CD4-positive, alpha-beta T cell (primary cell): Measurements from ENCODE around the gene VAV1. TPM values are rescaled to one million over a fixed set of nuclear protein-coding genes. Genes with fewer than 3 reads are reported as not detected.

Experiments
- ATAC-seq: fragments of 200-7000 bp; cut with Tn5 transposase; one replicate; pipeline ENCODE4 v1.10.0; 2022; ENCODE audit warnings: mild to moderate bottlenecking; ENCODE audit not compliant: poor library complexity
- CTCF ChIA-PET: fragments of 350-600 bp; sonication (Branson Sonifier 250); formaldehyde crosslinking; loops from one replicate; lab custom pipeline; 2021; ENCODE audit warnings: antibody characterized with exemption, inconsistent platforms; lab: Charles Lee
- POLR2A ChIA-PET: fragments of 350-600 bp; sonication (Branson Sonifier 250); formaldehyde crosslinking; loops from one replicate; lab custom pipeline; 2021; ENCODE audit warnings: antibody characterized with exemption, inconsistent platforms; lab: Charles Lee
- DNase-seq, 14 experiments: peaks; one replicate each; pipeline ENCODE4 v3.0.0-alpha.2; 2013 to 2020; ENCODE audit warnings: mixed read lengths in 2 of 14
- H3K27ac ChIP-seq, 2 donors: one replicate each; pipeline versions ENCODE4 v1.5.1 to v1.7.0; 2013; ENCODE audit warnings: low read length in 2 of 2, low read depth in 1 of 2, mild to moderate bottlenecking in 1 of 2
- H3K27me3 ChIP-seq, 2 experiments: 1 replicate in 1 of 2; 2 replicates in 1 of 2; pipeline versions ENCODE4 v1.6.1 to v1.7.0; 2013; ENCODE audit warnings: low read length in 2 of 2, control low read depth in 1 of 2, mild to moderate bottlenecking in 1 of 2, moderate library complexity in 1 of 2; ENCODE audit not compliant: insufficient read depth in 2 of 2, control insufficient read depth in 1 of 2
- H3K36me3 ChIP-seq: one replicate; pipeline ENCODE4 v1.6.1; 2013; ENCODE audit warnings: low read length, control low read depth; ENCODE audit not compliant: insufficient read depth
- H3K4me1 ChIP-seq: one replicate; pipeline ENCODE4 v1.6.1; 2013; ENCODE audit warnings: low read length, control low read depth; ENCODE audit not compliant: insufficient read depth
- H3K4me3 ChIP-seq: one replicate; pipeline ENCODE4 v1.5.1; 2013; ENCODE audit warnings: mild to moderate bottlenecking, low read length, moderate library complexity
- H3K9me3 ChIP-seq, 2 experiments: 1 replicate in 1 of 2; 2 replicates in 1 of 2; pipeline versions ENCODE4 v1.6.1 to v1.7.0; 2013; ENCODE audit warnings: low read length in 2 of 2, mild to moderate bottlenecking in 2 of 2, control low read depth in 1 of 2, moderate library complexity in 1 of 2; ENCODE audit not compliant: control insufficient read depth in 1 of 2, insufficient read depth in 1 of 2
- H3K27ac Mint-ChIP-seq: one replicate; pipeline ENCODE4 v1.8.0; 2020; ENCODE audit warnings: mixed read lengths
- H3K27me3 Mint-ChIP-seq: one replicate; pipeline ENCODE4 v1.8.0; 2021; ENCODE audit warnings: mixed read lengths
- H3K36me3 Mint-ChIP-seq: one replicate; pipeline ENCODE4 v1.8.0; 2021; ENCODE audit warnings: low read depth, mixed read lengths
- H3K4me1 Mint-ChIP-seq: one replicate; pipeline ENCODE4 v1.8.0; 2021; ENCODE audit warnings: low read depth, mixed read lengths
- H3K4me3 Mint-ChIP-seq: one replicate; pipeline ENCODE4 v1.8.0; 2020; ENCODE audit warnings: mild to moderate bottlenecking, mixed read lengths
- H3K9me3 Mint-ChIP-seq: one replicate; pipeline ENCODE4 v1.8.0; 2020; ENCODE audit warnings: mixed read lengths
- intact Hi-C, 2 experiments: fragments of 100-400 bp; cut with DNase I in 1 of 2; cut with micrococcal nuclease in 1 of 2; formaldehyde crosslinking; loops; one replicate each; pipeline versions ENCODE4 v1.15.1 to v1.9.0; 2023 to 2025; cut with DNase I, micrococcal nuclease
- total RNA-seq, 174 experiments: library from RNA in 2 of 174; stranded (reverse) in 2 of 174; gene quantifications; one replicate each; pipeline ENCODE4 v1.2.3 and lab custom pipeline; 2021 to 2026
- TF ChIP-seq, protein P1 (sequence below): fragments of 200-600 bp; IDR thresholded peaks from one replicate; pipeline ENCODE4 v1.8.0; 2022; ENCODE audit warnings: antibody characterized with exemption, mild to moderate bottlenecking

The VAV1 gene
- total RNA-seq, 2 experiments from 2014 or later = 70.0 to 70.1 TPM

DNA sequence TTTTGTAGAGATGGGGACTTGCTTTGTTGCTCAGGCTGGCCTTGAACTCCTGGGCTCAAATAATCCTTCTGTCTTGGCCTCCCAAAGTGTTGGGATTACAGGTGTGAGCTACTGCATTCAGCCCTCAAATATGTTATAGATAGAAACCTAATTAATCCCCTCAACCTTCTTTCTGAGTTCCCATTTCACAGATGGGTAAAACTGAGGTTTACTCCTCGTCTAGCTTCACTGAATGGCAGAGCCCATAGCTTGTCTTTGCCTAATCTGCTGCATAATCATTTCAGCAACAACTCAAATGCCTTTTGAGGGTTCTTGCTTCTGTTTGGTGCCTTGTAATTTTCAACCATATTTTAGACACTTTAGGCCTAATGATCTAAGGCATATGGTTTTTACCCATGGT, 78.9 kb downstream of the VAV1 start:
- ChIA-PET POLR2A (interaction anchor here (0.7 kb wide), 1 partner anchor 58 kb away, joined by 3 read pairs; no protein-coding TSS in a partner anchor), CTCF (no interaction called here)
- Histone ChIP-seq H3K4me3 (no peak overlapping the region), H3K27me3 (no peaks in the 10 kb centered on the region), H3K9me3 (no peaks in the 10 kb centered on the region), H3K27ac (no peak overlapping the region), H3K4me1 (no peaks in the 10 kb centered on the region), H3K36me3 (peaks cover 85% of the 10 kb centered on the region)
- H3K4me1 Mint-ChIP-seq = no peaks in the 10 kb centered on the region
- H3K9me3 Mint-ChIP-seq = no peaks in the 10 kb centered on the region
- TF ChIP-seq, protein P1, sequence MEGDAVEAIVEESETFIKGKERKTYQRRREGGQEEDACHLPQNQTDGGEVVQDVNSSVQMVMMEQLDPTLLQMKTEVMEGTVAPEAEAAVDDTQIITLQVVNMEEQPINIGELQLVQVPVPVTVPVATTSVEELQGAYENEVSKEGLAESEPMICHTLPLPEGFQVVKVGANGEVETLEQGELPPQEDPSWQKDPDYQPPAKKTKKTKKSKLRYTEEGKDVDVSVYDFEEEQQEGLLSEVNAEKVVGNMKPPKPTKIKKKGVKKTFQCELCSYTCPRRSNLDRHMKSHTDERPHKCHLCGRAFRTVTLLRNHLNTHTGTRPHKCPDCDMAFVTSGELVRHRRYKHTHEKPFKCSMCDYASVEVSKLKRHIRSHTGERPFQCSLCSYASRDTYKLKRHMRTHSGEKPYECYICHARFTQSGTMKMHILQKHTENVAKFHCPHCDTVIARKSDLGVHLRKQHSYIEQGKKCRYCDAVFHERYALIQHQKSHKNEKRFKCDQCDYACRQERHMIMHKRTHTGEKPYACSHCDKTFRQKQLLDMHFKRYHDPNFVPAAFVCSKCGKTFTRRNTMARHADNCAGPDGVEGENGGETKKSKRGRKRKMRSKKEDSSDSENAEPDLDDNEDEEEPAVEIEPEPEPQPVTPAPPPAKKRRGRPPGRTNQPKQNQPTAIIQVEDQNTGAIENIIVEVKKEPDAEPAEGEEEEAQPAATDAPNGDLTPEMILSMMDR = no peak
- no peaks in the 10 kb centered on the region for H3K27me3 Mint-ChIP-seq
- DNase-seq (no peak), ATAC-seq (no peak)
- no peak overlapping the region for H3K4me3 Mint-ChIP-seq
- H3K36me3 Mint-ChIP-seq = peaks cover 82% of the 10 kb centered on the region
- peak overlapping the region; percentile 44 for H3K27ac Mint-ChIP-seq
- intact Hi-C loops = no loop called here

DNA sequence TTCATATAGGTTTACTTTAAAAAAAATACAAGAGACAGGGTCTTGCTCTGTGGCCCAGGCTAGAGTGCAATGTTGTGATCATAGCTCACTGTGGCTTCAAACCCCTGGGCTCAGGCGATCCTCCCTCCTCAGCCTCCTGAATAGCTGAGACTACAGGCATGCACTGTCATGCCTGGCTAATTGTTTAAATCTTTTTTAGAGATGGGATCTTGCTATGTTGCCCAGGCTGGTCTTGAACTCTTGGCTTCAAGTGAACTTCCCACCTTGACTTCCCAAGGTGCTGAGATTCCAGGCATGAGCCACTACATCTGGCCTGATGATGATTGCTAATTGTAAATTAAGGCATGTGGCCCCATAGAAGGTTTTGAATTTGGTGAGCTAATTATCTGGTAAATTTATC, 79.5 kb downstream of the VAV1 start:
- H3K36me3 Mint-ChIP-seq = peaks cover 88% of the 10 kb centered on the region
- H3K9me3 Mint-ChIP-seq = no peaks in the 10 kb centered on the region
- TF ChIP-seq, protein P1 = no peak
- peaks cover 88% of the 10 kb centered on the region for H3K36me3 ChIP-seq
- no peaks in the 10 kb centered on the region for H3K4me1 Mint-ChIP-seq
- H3K27ac ChIP-seq = no peak overlapping the region
- no peak overlapping the region for H3K27ac Mint-ChIP-seq
- H3K4me3 Mint-ChIP-seq = no peak overlapping the region
- no peaks in the 10 kb centered on the region for H3K9me3 ChIP-seq
- ChIA-PET CTCF (no interaction called here), POLR2A (no interaction called here)
- DNase-seq (no peak), ATAC-seq (no peak)
- intact Hi-C loops = no loop called here
- no peaks in the 10 kb centered on the region for H3K27me3 Mint-ChIP-seq
- no peaks in the 10 kb centered on the region for H3K27me3 ChIP-seq
- H3K4me3 ChIP-seq = no peak overlapping the region
- H3K4me1 ChIP-seq = no peaks in the 10 kb centered on the region

DNA sequence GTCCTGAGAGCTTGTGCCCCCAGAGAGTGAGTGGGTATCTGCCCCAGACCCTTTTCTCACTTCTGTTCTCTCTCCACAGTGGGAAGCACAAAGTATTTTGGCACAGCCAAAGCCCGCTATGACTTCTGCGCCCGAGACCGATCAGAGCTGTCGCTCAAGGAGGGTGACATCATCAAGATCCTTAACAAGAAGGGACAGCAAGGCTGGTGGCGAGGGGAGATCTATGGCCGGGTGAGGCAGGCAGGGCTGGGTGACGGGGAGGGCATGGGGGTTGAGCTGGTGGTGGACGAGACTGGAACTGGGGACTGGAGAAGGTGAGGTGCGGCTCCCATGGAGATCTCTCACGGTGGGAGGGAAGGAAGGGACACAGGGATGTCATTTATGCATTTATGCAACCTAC, 81.4 kb downstream of the VAV1 start:
- TF ChIP-seq, protein P1 = no peak
- H3K36me3 Mint-ChIP-seq = peaks cover 79% of the 10 kb centered on the region
- CTCF ChIA-PET = no interaction called here
- Histone ChIP-seq H3K36me3 (peaks cover 75% of the 10 kb centered on the region), H3K4me1 (no peaks in the 10 kb centered on the region), H3K27ac (no peak overlapping the region), H3K27me3 (no peaks in the 10 kb centered on the region), H3K4me3 (no peak overlapping the region), H3K9me3 (no peaks in the 10 kb centered on the region)
- H3K9me3 Mint-ChIP-seq = no peaks in the 10 kb centered on the region
- peak overlapping the region; percentile 77 for H3K27ac Mint-ChIP-seq
- H3K4me1 Mint-ChIP-seq = no peaks in the 10 kb centered on the region
- intact Hi-C loops = no loop called here
- no peak for DNase-seq
- no peak overlapping the region for H3K4me3 Mint-ChIP-seq
- no peaks in the 10 kb centered on the region for H3K27me3 Mint-ChIP-seq
- POLR2A ChIA-PET = no interaction called here
- ATAC-seq = no peak
